Kidney (tissue), 14 donors: Measurements from ENCODE around the gene ANXA4. TPM values are rescaled to one million over a fixed set of nuclear protein-coding genes. Genes with fewer than 3 reads are reported as not detected.

ENCODE experiments used
- DNase-seq, 5 donors: peaks; one replicate each; pipeline ENCODE4 v3.0.0-alpha.2; 2013 to 2020
- FAIRE-seq: peaks from 2 replicates; lab custom pipeline; 2012; peaks lifted over from hg19 to GRCh38; lab: Jason Lieb, UNC
- H3K27ac ChIP-seq, 2 donors: one replicate each; pipeline ENCODE4 v1.7.0; 2013; ENCODE audit warnings: low read depth in 2 of 2, low read length in 2 of 2, inconsistent platforms in 1 of 2
- H3K27me3 ChIP-seq: one replicate; pipeline ENCODE4 v1.7.1; 2013; ENCODE audit warnings: low read length, inconsistent platforms; ENCODE audit not compliant: control insufficient read depth, insufficient read depth
- H3K36me3 ChIP-seq, 3 donors: one replicate each; pipeline versions ENCODE4 v1.7.0 to v1.7.1; 2013; ENCODE audit warnings: low read length in 3 of 3, control low read depth in 1 of 3, inconsistent platforms in 1 of 3; ENCODE audit not compliant: insufficient read depth in 3 of 3, control insufficient read depth in 2 of 3
- H3K4me1 ChIP-seq, 3 donors: one replicate each; pipeline versions ENCODE4 v1.7.0 to v1.7.1; 2013; ENCODE audit warnings: low read length in 3 of 3, inconsistent platforms in 1 of 3, low read depth in 1 of 3; ENCODE audit not compliant: control insufficient read depth in 2 of 3, insufficient read depth in 2 of 3
- H3K4me3 ChIP-seq, 3 donors: one replicate each; pipeline versions ENCODE4 v1.7.0 to v1.8.1; 2013; ENCODE audit warnings: low read length in 3 of 3, control low read depth in 1 of 3, inconsistent platforms in 1 of 3
- H3K9ac ChIP-seq, 3 donors: one replicate each; pipeline versions ENCODE4 v1.7.0 to v1.7.1; 2013; ENCODE audit warnings: low read length in 3 of 3, control low read depth in 1 of 3, inconsistent platforms in 1 of 3
- H3K9me3 ChIP-seq, 3 donors: one replicate each; pipeline versions ENCODE4 v1.7.0 to v1.7.1; 2013; ENCODE audit warnings: low read length in 3 of 3, control low read depth in 1 of 3, inconsistent platforms in 1 of 3; ENCODE audit not compliant: control insufficient read depth in 2 of 3, insufficient read depth in 1 of 3
- intact Hi-C: fragments of 100-400 bp; cut with DNase I; formaldehyde crosslinking; loops from one replicate; pipeline ENCODE4 v1.11.1; 2022
- polyA plus RNA-seq: library from polyadenylated mRNA; stranded (reverse); fragments of 350-450 nt; fragmentation: Illumina TruSeq; extraction: RNeasy Lipid Tissue Mini Kit (QIAGEN cat#74804); gene quantifications from one replicate; pipeline ENCODE4 v1.2.3, GENCODE V29; 2014; ENCODE audit warnings: low read depth, low replicate concordance; ENCODE audit not compliant: insufficient read depth
- total RNA-seq: library from RNA; stranded (reverse); fragmentation: NEBNext Ultra II Directional; extraction: Animal tissue kit (Norgen Biotek cat#: 25700); gene quantifications from one replicate; pipeline ENCODE4 v1.2.1, GENCODE V29; 2021
- TF ChIP-seq, protein P1 (sequence below): IDR thresholded peaks from 3 replicates; pipeline ENCODE4 v1.5.1; 2012; ENCODE audit warnings: mild to moderate bottlenecking, moderate library complexity, borderline replicate concordance; ENCODE audit not compliant: insufficient read depth; ENCODE audit errors: extremely low read depth
- donor health status: control.
- donor health status: control.
- donor health status: control.
- donor health status: control.
- donor health status: control.
- donor health status: DM: yes; HTN: yes; CAD: no.
- donor health status: Normal renal cell carcinoma (clear cell type).

Gene ANXA4
- total and polyA plus RNA-seq, 2 donors from 2014 or later: 168 to 287 TPM

DNA sequence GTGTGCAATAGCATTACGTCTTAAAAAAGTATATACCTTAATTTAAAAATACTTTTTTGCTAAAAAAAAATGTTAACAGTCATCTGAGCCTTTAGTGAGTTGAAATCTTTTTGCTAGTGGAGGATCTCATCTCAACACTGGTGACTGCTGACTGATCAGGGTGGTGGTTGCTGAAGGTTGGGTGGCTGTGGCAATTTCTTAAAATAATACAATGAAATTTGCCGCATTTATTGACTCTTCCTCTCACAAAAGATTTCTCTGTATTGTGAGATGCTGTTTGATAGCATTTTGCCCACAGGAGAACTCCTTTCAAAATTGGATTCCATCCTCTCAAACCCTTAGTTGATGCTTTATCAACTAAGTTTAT, 46.1 kb upstream of the ANXA4 start:
- DNase-seq (no peak), FAIRE-seq (no peak)
- intact Hi-C loops: no loop called here
- Histone ChIP-seq H3K27ac (no peak overlapping the region), H3K4me3 (no peak overlapping the region), H3K36me3 (no peaks in the 10 kb centered on the region), H3K4me1 (peaks cover 0 to 3% (median 3%) of the 10 kb centered on the region in 3 donors), H3K9me3 (no peaks in the 10 kb centered on the region), H3K9ac (no peak overlapping the region), H3K27me3 (no peaks in the 10 kb centered on the region)
- TF ChIP-seq, protein P1, sequence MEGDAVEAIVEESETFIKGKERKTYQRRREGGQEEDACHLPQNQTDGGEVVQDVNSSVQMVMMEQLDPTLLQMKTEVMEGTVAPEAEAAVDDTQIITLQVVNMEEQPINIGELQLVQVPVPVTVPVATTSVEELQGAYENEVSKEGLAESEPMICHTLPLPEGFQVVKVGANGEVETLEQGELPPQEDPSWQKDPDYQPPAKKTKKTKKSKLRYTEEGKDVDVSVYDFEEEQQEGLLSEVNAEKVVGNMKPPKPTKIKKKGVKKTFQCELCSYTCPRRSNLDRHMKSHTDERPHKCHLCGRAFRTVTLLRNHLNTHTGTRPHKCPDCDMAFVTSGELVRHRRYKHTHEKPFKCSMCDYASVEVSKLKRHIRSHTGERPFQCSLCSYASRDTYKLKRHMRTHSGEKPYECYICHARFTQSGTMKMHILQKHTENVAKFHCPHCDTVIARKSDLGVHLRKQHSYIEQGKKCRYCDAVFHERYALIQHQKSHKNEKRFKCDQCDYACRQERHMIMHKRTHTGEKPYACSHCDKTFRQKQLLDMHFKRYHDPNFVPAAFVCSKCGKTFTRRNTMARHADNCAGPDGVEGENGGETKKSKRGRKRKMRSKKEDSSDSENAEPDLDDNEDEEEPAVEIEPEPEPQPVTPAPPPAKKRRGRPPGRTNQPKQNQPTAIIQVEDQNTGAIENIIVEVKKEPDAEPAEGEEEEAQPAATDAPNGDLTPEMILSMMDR: no peak

DNA sequence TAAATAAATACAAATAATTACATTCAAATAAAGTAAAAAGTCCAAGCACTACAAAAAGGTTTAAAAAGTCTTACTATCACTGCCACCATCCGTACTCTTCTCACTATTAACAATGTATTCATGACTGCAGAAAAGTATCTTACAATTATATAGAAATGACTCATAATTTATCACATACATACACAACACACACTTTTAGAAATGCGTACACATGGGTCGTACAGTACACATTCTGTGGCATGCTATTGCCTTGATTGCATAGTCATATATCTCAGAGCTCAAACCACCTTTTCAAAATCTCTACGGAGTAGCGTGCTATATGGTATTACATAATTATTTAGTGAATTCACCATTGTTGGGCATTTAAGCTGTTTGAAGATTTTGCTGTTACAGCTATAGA, 41.6 kb upstream of the ANXA4 start:
- no peaks in the 10 kb centered on the region for H3K27me3 ChIP-seq
- no peak overlapping the region for H3K4me3 ChIP-seq
- no peak overlapping the region for H3K27ac ChIP-seq
- intact Hi-C loops: no loop called here
- no peaks in the 10 kb centered on the region for H3K36me3 ChIP-seq
- DNase-seq (no peak), FAIRE-seq (no peak)
- peaks cover 0 to 3% (median 0%) of the 10 kb centered on the region in 3 donors for H3K4me1 ChIP-seq
- TF ChIP-seq, protein P1: no peak
- H3K9me3 ChIP-seq: no peaks in the 10 kb centered on the region
- H3K9ac ChIP-seq: no peak overlapping the region

DNA sequence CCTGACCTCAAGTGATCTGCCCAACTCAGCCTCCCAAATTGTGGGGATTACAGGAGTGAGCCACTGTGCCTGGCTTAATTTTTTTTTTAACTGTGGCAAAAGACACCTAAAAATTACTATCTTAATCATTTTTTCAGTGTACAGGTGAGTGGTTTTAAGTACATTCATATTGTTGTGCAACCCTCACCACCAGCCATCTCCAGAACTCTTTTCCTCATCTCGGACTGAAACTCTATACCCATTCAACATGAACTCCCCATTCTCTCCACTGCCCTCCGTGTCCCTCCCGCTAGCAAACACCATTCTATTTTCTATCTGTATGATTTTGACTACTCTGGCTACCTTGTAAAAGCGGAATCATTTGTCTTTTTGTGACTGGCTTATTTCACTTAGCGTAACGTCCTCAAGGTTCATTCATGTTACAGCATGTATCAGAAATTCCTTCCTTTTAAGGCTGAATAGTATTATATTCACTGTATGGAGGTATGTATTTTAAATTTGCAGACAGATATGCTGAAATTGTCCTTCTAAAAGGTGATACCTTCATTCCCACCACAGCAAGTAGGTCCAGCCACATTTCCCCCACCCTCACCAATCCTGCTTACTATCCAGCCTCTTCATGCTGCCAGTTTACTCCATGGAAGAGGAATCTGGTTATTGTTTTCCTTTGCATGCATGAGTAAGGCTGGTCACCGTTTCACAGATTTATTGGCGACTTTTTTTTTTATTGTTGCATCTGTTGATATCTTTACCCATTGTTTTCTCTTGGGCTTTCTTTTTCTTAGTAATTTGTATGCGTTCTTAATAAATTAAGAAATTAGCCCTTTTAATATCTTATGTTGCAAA, 40.6 kb upstream of the ANXA4 start:
- H3K9ac ChIP-seq: no peak overlapping the region
- no peaks in the 10 kb centered on the region for H3K27me3 ChIP-seq
- DNase-seq (no peak), FAIRE-seq (no peak)
- H3K4me3 ChIP-seq: no peak overlapping the region
- intact Hi-C loops: no loop called here
- TF ChIP-seq, protein P1: no peak
- no peak overlapping the region for H3K27ac ChIP-seq
- no peaks in the 10 kb centered on the region for H3K36me3 ChIP-seq
- no peaks in the 10 kb centered on the region for H3K9me3 ChIP-seq
- peaks cover 0 to 3% (median 0%) of the 10 kb centered on the region in 3 donors for H3K4me1 ChIP-seq

DNA sequence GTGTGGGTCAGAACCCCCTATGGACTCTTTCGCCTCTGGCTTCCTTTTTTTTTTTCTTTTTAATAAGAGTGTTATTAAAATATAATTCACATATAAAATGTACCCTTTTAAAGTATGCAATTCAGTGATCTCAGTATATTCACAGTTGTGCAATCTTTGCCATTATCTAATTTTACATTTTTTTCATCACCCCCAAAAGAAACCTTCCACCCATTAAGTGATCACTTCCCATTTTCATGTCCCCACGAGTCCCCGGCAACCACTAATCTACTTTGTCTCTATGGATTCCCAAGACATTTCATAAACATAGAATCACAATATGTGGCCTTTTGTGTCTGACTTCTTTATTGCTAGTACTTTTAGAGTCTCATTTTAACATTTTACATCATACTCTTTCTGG, 38.7 kb upstream of the ANXA4 start:
- intact Hi-C loops: no loop called here
- Histone ChIP-seq H3K9ac (no peak overlapping the region), H3K36me3 (no peaks in the 10 kb centered on the region), H3K27ac (no peak overlapping the region), H3K4me3 (no peak overlapping the region), H3K9me3 (no peaks in the 10 kb centered on the region), H3K4me1 (no peaks in the 10 kb centered on the region), H3K27me3 (no peaks in the 10 kb centered on the region)
- DNase-seq (no peak), FAIRE-seq (no peak)
- TF ChIP-seq, protein P1: no peak
